ENCODE results near the gene IL17RC.

The IL17RC gene

GRCh38 chr3:9903238-9903624 lies 13.7 kb upstream of the IL17RC start:
- no peak for DNase-seq
- no peak overlapping the region for H3K27ac ChIP-seq (ENCODE audit: insufficient read depth, low read length, poor library complexity, severe bottlenecking)
- H3K36me3 ChIP-seq (ENCODE audit: control insufficient read depth, insufficient read depth, low read length), result no peaks in the 10 kb centered on the region
- H3K4me1 ChIP-seq (ENCODE audit: control insufficient read depth, insufficient read depth, low read length, poor library complexity, severe bottlenecking), result peaks cover 14% of the 10 kb centered on the region
- no peaks in the 10 kb centered on the region for H3K27me3 ChIP-seq (replicated peaks; ENCODE audit: control insufficient read depth, insufficient read depth, low read length, poor library complexity, severe bottlenecking)
- H3K9me3 ChIP-seq (ENCODE audit: control insufficient read depth, low read length), result no peaks in the 10 kb centered on the region
- H3K4me3 ChIP-seq (ENCODE audit: insufficient read depth, low read depth, low read length, poor library complexity, severe bottlenecking), result no peak overlapping the region

GRCh38 chr3:9903904-9904303 lies 13.0 kb upstream of the IL17RC start:
- no peaks in the 10 kb centered on the region for H3K36me3 ChIP-seq (ENCODE audit: control insufficient read depth, insufficient read depth, low read length)
- no peak overlapping the region for H3K27ac ChIP-seq (ENCODE audit: insufficient read depth, low read length, poor library complexity, severe bottlenecking)
- H3K4me1 ChIP-seq (ENCODE audit: control insufficient read depth, insufficient read depth, low read length, poor library complexity, severe bottlenecking), result peaks cover 14% of the 10 kb centered on the region
- no peaks in the 10 kb centered on the region for H3K9me3 ChIP-seq (ENCODE audit: control insufficient read depth, low read length)
- DNase-seq, result no peak
- no peaks in the 10 kb centered on the region for H3K27me3 ChIP-seq (replicated peaks; ENCODE audit: control insufficient read depth, insufficient read depth, low read length, poor library complexity, severe bottlenecking)
- no peak overlapping the region for H3K4me3 ChIP-seq (ENCODE audit: insufficient read depth, low read depth, low read length, poor library complexity, severe bottlenecking)

- Histone ChIP-seq H3K36me3 (ENCODE audit: control insufficient read depth, insufficient read depth, low read length) (no peaks in the 10 kb centered on the region), H3K4me3 (ENCODE audit: insufficient read depth, low read depth, low read length, poor library complexity, severe bottlenecking) (no peak overlapping the region), H3K4me1 (ENCODE audit: control insufficient read depth, insufficient read depth, low read length, poor library complexity, severe bottlenecking) (peaks cover 14% of the 10 kb centered on the region), H3K27ac (ENCODE audit: insufficient read depth, low read length, poor library complexity, severe bottlenecking) (no peak overlapping the region), H3K27me3 (replicated peaks; ENCODE audit: control insufficient read depth, insufficient read depth, low read length, poor library complexity, severe bottlenecking) (no peaks in the 10 kb centered on the region), H3K9me3 (ENCODE audit: control insufficient read depth, low read length) (no peaks in the 10 kb centered on the region)
- no peak for DNase-seq
Observed at GRCh38 chr3:9906480-9906879, 10.4 kb upstream of the IL17RC start.

GRCh38 chr3:9908286-9908685 lies 8.6 kb upstream of the IL17RC start:
- no peaks in the 10 kb centered on the region for H3K27me3 ChIP-seq (replicated peaks; ENCODE audit: control insufficient read depth, insufficient read depth, low read length, poor library complexity, severe bottlenecking)
- DNase-seq, result no peak
- no peak overlapping the region for H3K4me3 ChIP-seq (ENCODE audit: insufficient read depth, low read depth, low read length, poor library complexity, severe bottlenecking)
- H3K36me3 ChIP-seq (ENCODE audit: control insufficient read depth, insufficient read depth, low read length), result no peaks in the 10 kb centered on the region
- no peak overlapping the region for H3K27ac ChIP-seq (ENCODE audit: insufficient read depth, low read length, poor library complexity, severe bottlenecking)
- H3K9me3 ChIP-seq (ENCODE audit: control insufficient read depth, low read length), result no peaks in the 10 kb centered on the region
- peaks cover 5% of the 10 kb centered on the region for H3K4me1 ChIP-seq (ENCODE audit: control insufficient read depth, insufficient read depth, low read length, poor library complexity, severe bottlenecking)

GRCh38 chr3:9909221-9910013 lies 7.5 kb upstream of the IL17RC start:
- Histone ChIP-seq H3K36me3 (ENCODE audit: control insufficient read depth, insufficient read depth, low read length) (no peaks in the 10 kb centered on the region), H3K27ac (ENCODE audit: insufficient read depth, low read length, poor library complexity, severe bottlenecking) (no peak overlapping the region), H3K27me3 (replicated peaks; ENCODE audit: control insufficient read depth, insufficient read depth, low read length, poor library complexity, severe bottlenecking) (no peaks in the 10 kb centered on the region), H3K4me3 (ENCODE audit: insufficient read depth, low read depth, low read length, poor library complexity, severe bottlenecking) (no peak overlapping the region), H3K4me1 (ENCODE audit: control insufficient read depth, insufficient read depth, low read length, poor library complexity, severe bottlenecking) (peaks cover 5% of the 10 kb centered on the region), H3K9me3 (ENCODE audit: control insufficient read depth, low read length) (no peaks in the 10 kb centered on the region)
- no peak for DNase-seq

- Histone ChIP-seq H3K4me3 (ENCODE audit: insufficient read depth, low read depth, low read length, poor library complexity, severe bottlenecking) (no peak overlapping the region), H3K27ac (ENCODE audit: insufficient read depth, low read length, poor library complexity, severe bottlenecking) (no peak overlapping the region), H3K36me3 (ENCODE audit: control insufficient read depth, insufficient read depth, low read length) (no peaks in the 10 kb centered on the region), H3K4me1 (ENCODE audit: control insufficient read depth, insufficient read depth, low read length, poor library complexity, severe bottlenecking) (peaks cover 9% of the 10 kb centered on the region), H3K9me3 (ENCODE audit: control insufficient read depth, low read length) (no peaks in the 10 kb centered on the region), H3K27me3 (replicated peaks; ENCODE audit: control insufficient read depth, insufficient read depth, low read length, poor library complexity, severe bottlenecking) (no peaks in the 10 kb centered on the region)
- DNase-seq, result no peak
Observed at GRCh38 chr3:9911863-9912262, 5.0 kb upstream of the IL17RC start.

- H3K9me3 ChIP-seq (ENCODE audit: control insufficient read depth, low read length), result no peaks in the 10 kb centered on the region
- H3K36me3 ChIP-seq (ENCODE audit: control insufficient read depth, insufficient read depth, low read length), result no peaks in the 10 kb centered on the region
- H3K4me3 ChIP-seq (ENCODE audit: insufficient read depth, low read depth, low read length, poor library complexity, severe bottlenecking), result no peak overlapping the region
- no peak overlapping the region for H3K27ac ChIP-seq (ENCODE audit: insufficient read depth, low read length, poor library complexity, severe bottlenecking)
- H3K27me3 ChIP-seq (replicated peaks; ENCODE audit: control insufficient read depth, insufficient read depth, low read length, poor library complexity, severe bottlenecking), result no peaks in the 10 kb centered on the region
- DNase-seq, result no peak
- peaks cover 9% of the 10 kb centered on the region for H3K4me1 ChIP-seq (ENCODE audit: control insufficient read depth, insufficient read depth, low read length, poor library complexity, severe bottlenecking)
Observed at GRCh38 chr3:9912294-9912935, 4.5 kb upstream of the IL17RC start.

- Histone ChIP-seq H3K9me3 (ENCODE audit: control insufficient read depth, low read length) (no peaks in the 10 kb centered on the region), H3K27me3 (replicated peaks; ENCODE audit: control insufficient read depth, insufficient read depth, low read length, poor library complexity, severe bottlenecking) (no peaks in the 10 kb centered on the region), H3K4me1 (ENCODE audit: control insufficient read depth, insufficient read depth, low read length, poor library complexity, severe bottlenecking) (peaks cover 9% of the 10 kb centered on the region), H3K27ac (ENCODE audit: insufficient read depth, low read length, poor library complexity, severe bottlenecking) (no peak overlapping the region), H3K4me3 (ENCODE audit: insufficient read depth, low read depth, low read length, poor library complexity, severe bottlenecking) (no peak overlapping the region), H3K36me3 (ENCODE audit: control insufficient read depth, insufficient read depth, low read length) (no peaks in the 10 kb centered on the region)
- DNase-seq, result no peak
Observed at GRCh38 chr3:9913601-9914000, 3.3 kb upstream of the IL17RC start.

- Histone ChIP-seq H3K9me3 (ENCODE audit: control insufficient read depth, low read length) (no peaks in the 10 kb centered on the region), H3K4me1 (ENCODE audit: control insufficient read depth, insufficient read depth, low read length, poor library complexity, severe bottlenecking) (peaks cover 9% of the 10 kb centered on the region), H3K36me3 (ENCODE audit: control insufficient read depth, insufficient read depth, low read length) (no peaks in the 10 kb centered on the region), H3K4me3 (ENCODE audit: insufficient read depth, low read depth, low read length, poor library complexity, severe bottlenecking) (no peak overlapping the region), H3K27me3 (replicated peaks; ENCODE audit: control insufficient read depth, insufficient read depth, low read length, poor library complexity, severe bottlenecking) (no peaks in the 10 kb centered on the region), H3K27ac (ENCODE audit: insufficient read depth, low read length, poor library complexity, severe bottlenecking) (no peak overlapping the region)
- no peak for DNase-seq
Observed at GRCh38 chr3:9914011-9914410, 2.9 kb upstream of the IL17RC start.

- Histone ChIP-seq H3K4me3 (ENCODE audit: insufficient read depth, low read depth, low read length, poor library complexity, severe bottlenecking) (peak overlapping the region; percentile 63), H3K4me1 (ENCODE audit: control insufficient read depth, insufficient read depth, low read length, poor library complexity, severe bottlenecking) (peaks cover 9% of the 10 kb centered on the region), H3K27me3 (replicated peaks; ENCODE audit: control insufficient read depth, insufficient read depth, low read length, poor library complexity, severe bottlenecking) (no peaks in the 10 kb centered on the region), H3K36me3 (ENCODE audit: control insufficient read depth, insufficient read depth, low read length) (no peaks in the 10 kb centered on the region), H3K9me3 (ENCODE audit: control insufficient read depth, low read length) (no peaks in the 10 kb centered on the region), H3K27ac (ENCODE audit: insufficient read depth, low read length, poor library complexity, severe bottlenecking) (no peak overlapping the region)
- no peak for DNase-seq
Observed at GRCh38 chr3:9914559-9915253, 2.2 kb upstream of the IL17RC start.
